Measurements from ENCODE around the gene PDCD4. TPM values are rescaled to one million over a fixed set of nuclear protein-coding genes. Genes with fewer than 3 reads are reported as not detected.

PDCD4 gene
- total RNA-seq, 1 donor from 2014 or later: 79.9 TPM

GRCh38 chr10:110859206-110859972 lies 12.3 kb upstream of the PDCD4 start:
- no peaks in the 10 kb centered on the region for H3K36me3 Mint-ChIP-seq (ENCODE audit: low read depth, unreplicated experiment)
- no peak overlapping the region for H3K27ac ChIP-seq (ENCODE audit: low read depth, low read length)
- H3K4me1 Mint-ChIP-seq (ENCODE audit: low read depth, unreplicated experiment): peaks cover 5% of the 10 kb centered on the region
- no peak overlapping the region for H3K4me3 Mint-ChIP-seq (ENCODE audit: unreplicated experiment)
- no peaks in the 10 kb centered on the region for H3K9me3 ChIP-seq (ENCODE audit: insufficient read depth, low read depth, low read length)
- no peak overlapping the region for H3K27ac Mint-ChIP-seq (ENCODE audit: unreplicated experiment)
- H3K9ac ChIP-seq (ENCODE audit: low read length): no peak overlapping the region
- no peaks in the 10 kb centered on the region for H3K79me2 ChIP-seq (ENCODE audit: insufficient read depth, low read length)
- peaks cover 2% of the 10 kb centered on the region for H3K27me3 Mint-ChIP-seq (ENCODE audit: low read depth, unreplicated experiment)
- no peaks in the 10 kb centered on the region for H4K20me1 ChIP-seq (ENCODE audit: insufficient read depth, low read length)
- no peaks in the 10 kb centered on the region for H3K36me3 ChIP-seq (ENCODE audit: insufficient read depth, low read length)
- TF ChIP-seq, protein P1, sequence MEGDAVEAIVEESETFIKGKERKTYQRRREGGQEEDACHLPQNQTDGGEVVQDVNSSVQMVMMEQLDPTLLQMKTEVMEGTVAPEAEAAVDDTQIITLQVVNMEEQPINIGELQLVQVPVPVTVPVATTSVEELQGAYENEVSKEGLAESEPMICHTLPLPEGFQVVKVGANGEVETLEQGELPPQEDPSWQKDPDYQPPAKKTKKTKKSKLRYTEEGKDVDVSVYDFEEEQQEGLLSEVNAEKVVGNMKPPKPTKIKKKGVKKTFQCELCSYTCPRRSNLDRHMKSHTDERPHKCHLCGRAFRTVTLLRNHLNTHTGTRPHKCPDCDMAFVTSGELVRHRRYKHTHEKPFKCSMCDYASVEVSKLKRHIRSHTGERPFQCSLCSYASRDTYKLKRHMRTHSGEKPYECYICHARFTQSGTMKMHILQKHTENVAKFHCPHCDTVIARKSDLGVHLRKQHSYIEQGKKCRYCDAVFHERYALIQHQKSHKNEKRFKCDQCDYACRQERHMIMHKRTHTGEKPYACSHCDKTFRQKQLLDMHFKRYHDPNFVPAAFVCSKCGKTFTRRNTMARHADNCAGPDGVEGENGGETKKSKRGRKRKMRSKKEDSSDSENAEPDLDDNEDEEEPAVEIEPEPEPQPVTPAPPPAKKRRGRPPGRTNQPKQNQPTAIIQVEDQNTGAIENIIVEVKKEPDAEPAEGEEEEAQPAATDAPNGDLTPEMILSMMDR (IDR thresholded peaks at IDR 0.05; ENCODE audit: insufficient read depth, low read depth, low read length): no peak
- no peak for TF ChIP-seq EZH2 (IDR thresholded peaks at IDR 0.05; ENCODE audit: insufficient read depth, low read length)
- H3K4me2 ChIP-seq (ENCODE audit: low read length): no peak overlapping the region
- no peak overlapping the region for H2AFZ ChIP-seq (ENCODE audit: low read depth, low read length)
- H3K4me1 ChIP-seq (ENCODE audit: insufficient read depth, low read length): no peaks in the 10 kb centered on the region
- DNase-seq (ENCODE audit: low read depth): no peak
- no peaks in the 10 kb centered on the region for H3K27me3 ChIP-seq (ENCODE audit: insufficient read depth, low read length)
- FAIRE-seq: no peak
- no peak overlapping the region for H3K4me3 ChIP-seq (ENCODE audit: insufficient read depth, low read depth, low read length)
- H3K9me3 Mint-ChIP-seq (ENCODE audit: unreplicated experiment): peaks cover 3% of the 10 kb centered on the region

GRCh38 chr10:110859973-110860376 lies 11.8 kb upstream of the PDCD4 start:
- no peak overlapping the region for H3K4me2 ChIP-seq (ENCODE audit: low read length)

More at GRCh38 chr10:110859973-110860376, 11.8 kb upstream of the PDCD4 start:
- H3K9me3 ChIP-seq (ENCODE audit: insufficient read depth, low read depth, low read length): no peaks in the 10 kb centered on the region
- Mint-ChIP-seq H3K9me3 (ENCODE audit: unreplicated experiment) (peaks cover 3% of the 10 kb centered on the region), H3K4me1 (ENCODE audit: low read depth, unreplicated experiment) (peaks cover 8% of the 10 kb centered on the region), H3K27me3 (ENCODE audit: low read depth, unreplicated experiment) (peaks cover 2% of the 10 kb centered on the region), H3K27ac (ENCODE audit: unreplicated experiment) (no peak overlapping the region), H3K36me3 (ENCODE audit: low read depth, unreplicated experiment) (no peaks in the 10 kb centered on the region), H3K4me3 (ENCODE audit: unreplicated experiment) (peak overlapping the region; percentile 2)
- H4K20me1 ChIP-seq (ENCODE audit: insufficient read depth, low read length): no peaks in the 10 kb centered on the region
- H3K27me3 ChIP-seq (ENCODE audit: insufficient read depth, low read length): no peaks in the 10 kb centered on the region
- H3K27ac ChIP-seq (ENCODE audit: low read depth, low read length): no peak overlapping the region
- no peaks in the 10 kb centered on the region for H3K79me2 ChIP-seq (ENCODE audit: insufficient read depth, low read length)
- H2AFZ ChIP-seq (ENCODE audit: low read depth, low read length): no peak overlapping the region
- H3K4me1 ChIP-seq (ENCODE audit: insufficient read depth, low read length): no peaks in the 10 kb centered on the region
- no peak overlapping the region for H3K4me3 ChIP-seq (ENCODE audit: insufficient read depth, low read depth, low read length)
- no peak overlapping the region for H3K9ac ChIP-seq (ENCODE audit: low read length)
- FAIRE-seq (no peak), DNase-seq (ENCODE audit: low read depth) (peak; percentile 26)
- H3K36me3 ChIP-seq (ENCODE audit: insufficient read depth, low read length): no peaks in the 10 kb centered on the region
- TF ChIP-seq, protein P1 (IDR thresholded peaks at IDR 0.05; ENCODE audit: insufficient read depth, low read depth, low read length): no peak
- TF ChIP-seq EZH2 (IDR thresholded peaks at IDR 0.05; ENCODE audit: insufficient read depth, low read length): no peak

Measured in astrocyte (in vitro differentiated cells and primary cell).